NCI-H748 (cell line): ENCODE data around the gene AKAP6.

Experiments used
- DNase-seq: peaks from one replicate; lab custom pipeline; 2025; ENCODE audit not compliant: unreplicated experiment; lab: John Stamatoyannopoulos, UW

AKAP6 gene

GRCh38 chr14:32329146-32329545 lies at the start of gene AKAP6:
Gene AKAP6, plus strand, starts transcription at chr14:32329298. Its CDS starts 104,196 bp downstream, at chr14:32433494.
- DNase-seq: peak; percentile 91

GRCh38 chr14:32286602-32287001 lies 42.5 kb upstream of the AKAP6 start:
- DNase-seq: no peak

GRCh38 chr14:32296366-32296765 lies 32.7 kb upstream of the AKAP6 start:
- DNase-seq: no peak

- DNase-seq: no peak
Measured at GRCh38 chr14:32298346-32298745, 30.8 kb upstream of the AKAP6 start.

- DNase-seq: no peak
Measured at GRCh38 chr14:32300136-32300535, 29.0 kb upstream of the AKAP6 start.

- DNase-seq: no peak
Measured at GRCh38 chr14:32303865-32304264, 25.2 kb upstream of the AKAP6 start.

GRCh38 chr14:32304296-32304695 lies 24.8 kb upstream of the AKAP6 start:
- DNase-seq: no peak

- DNase-seq: no peak
Measured at GRCh38 chr14:32306549-32306948, 22.5 kb upstream of the AKAP6 start.

GRCh38 chr14:32307881-32308582 lies 21.1 kb upstream of the AKAP6 start:
- peak; percentile 49 for DNase-seq

GRCh38 chr14:32310876-32311275 lies 18.2 kb upstream of the AKAP6 start:
- no peak for DNase-seq

- no peak for DNase-seq
Measured at GRCh38 chr14:32311294-32312009, 17.6 kb upstream of the AKAP6 start.

- DNase-seq: no peak
Measured at GRCh38 chr14:32312010-32312331, 17.1 kb upstream of the AKAP6 start.

- peak; percentile 19 for DNase-seq
Measured at GRCh38 chr14:32313844-32314376, 15.2 kb upstream of the AKAP6 start.

- no peak for DNase-seq
Measured at GRCh38 chr14:32318087-32318795, 10.9 kb upstream of the AKAP6 start.

GRCh38 chr14:32319368-32320049 lies 9.6 kb upstream of the AKAP6 start:
- DNase-seq: no peak

GRCh38 chr14:32324601-32325000 lies 4.5 kb upstream of the AKAP6 start:
- no peak for DNase-seq

- no peak for DNase-seq
Measured at GRCh38 chr14:32327255-32327961, 1.7 kb upstream of the AKAP6 start.

GRCh38 chr14:32329690-32330285 lies 690 bp downstream of the AKAP6 start:
- no peak for DNase-seq

GRCh38 chr14:32330351-32331111 lies 1.4 kb downstream of the AKAP6 start:
- DNase-seq: peak; percentile 80
